GM10847 (cell line): ENCODE measurements around the gene C2orf81.

Experiments
- POLR2A ChIP-seq: IDR thresholded peaks from 2 replicates; pipeline ENCODE4 v1.6.1; 2011; ENCODE audit not compliant: insufficient read length; ENCODE audit errors: extremely low read depth

Gene C2orf81

DNA sequence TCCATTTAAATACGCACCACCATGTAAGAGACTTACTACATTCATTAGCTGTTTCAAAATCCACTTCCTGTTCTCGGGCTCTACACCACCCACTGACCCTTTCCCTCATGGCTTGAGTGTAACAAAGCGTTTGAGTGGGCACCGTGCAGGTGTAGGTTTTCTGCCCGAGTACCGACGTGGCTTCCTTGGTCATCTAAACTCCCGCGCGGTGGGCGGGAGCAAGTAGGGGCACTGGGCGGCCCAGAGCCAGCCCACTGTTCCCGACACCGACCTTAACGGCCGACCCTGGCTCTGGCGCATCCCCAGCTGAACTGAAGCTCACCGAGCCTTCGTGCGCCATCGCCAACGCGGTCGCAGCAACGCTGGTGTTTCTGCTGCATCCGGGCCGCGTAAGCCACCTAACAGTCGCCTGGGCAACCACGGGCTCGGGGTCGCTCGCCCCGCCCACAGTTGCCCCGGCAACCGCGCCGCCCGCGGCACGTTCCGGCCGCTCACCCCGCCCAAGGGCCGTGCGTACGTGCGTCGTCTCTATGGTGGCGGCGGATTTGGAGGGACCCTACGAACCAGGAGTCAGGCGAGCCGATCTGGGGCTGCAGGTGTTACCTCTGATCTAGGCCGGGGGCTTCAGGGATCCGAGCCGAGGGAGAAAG is at the start of gene C2orf81, which contains the start of gene WDR54:
Gene C2orf81, minus strand, starts transcription at position 399 of the 650 bp plus-strand sequence. Its CDS starts 59 bp downstream, at position 340.
Gene WDR54, plus strand, starts transcription at position 510 of the 650 bp plus-strand sequence. CDS start 424 bp downstream, outside the sequence.
- peak; percentile 76 for TF ChIP-seq POLR2A

- TF ChIP-seq POLR2A: no peak
Observed at GRCh38 chr2:74464406-74464805, 43.0 kb upstream of the C2orf81 start.

- no peak for TF ChIP-seq POLR2A
Observed at GRCh38 chr2:74462786-74463105, 41.3 kb upstream of the C2orf81 start.

GRCh38 chr2:74462054-74462785 is 40.8 kb upstream of the C2orf81 start:
- TF ChIP-seq POLR2A: no peak

DNA sequence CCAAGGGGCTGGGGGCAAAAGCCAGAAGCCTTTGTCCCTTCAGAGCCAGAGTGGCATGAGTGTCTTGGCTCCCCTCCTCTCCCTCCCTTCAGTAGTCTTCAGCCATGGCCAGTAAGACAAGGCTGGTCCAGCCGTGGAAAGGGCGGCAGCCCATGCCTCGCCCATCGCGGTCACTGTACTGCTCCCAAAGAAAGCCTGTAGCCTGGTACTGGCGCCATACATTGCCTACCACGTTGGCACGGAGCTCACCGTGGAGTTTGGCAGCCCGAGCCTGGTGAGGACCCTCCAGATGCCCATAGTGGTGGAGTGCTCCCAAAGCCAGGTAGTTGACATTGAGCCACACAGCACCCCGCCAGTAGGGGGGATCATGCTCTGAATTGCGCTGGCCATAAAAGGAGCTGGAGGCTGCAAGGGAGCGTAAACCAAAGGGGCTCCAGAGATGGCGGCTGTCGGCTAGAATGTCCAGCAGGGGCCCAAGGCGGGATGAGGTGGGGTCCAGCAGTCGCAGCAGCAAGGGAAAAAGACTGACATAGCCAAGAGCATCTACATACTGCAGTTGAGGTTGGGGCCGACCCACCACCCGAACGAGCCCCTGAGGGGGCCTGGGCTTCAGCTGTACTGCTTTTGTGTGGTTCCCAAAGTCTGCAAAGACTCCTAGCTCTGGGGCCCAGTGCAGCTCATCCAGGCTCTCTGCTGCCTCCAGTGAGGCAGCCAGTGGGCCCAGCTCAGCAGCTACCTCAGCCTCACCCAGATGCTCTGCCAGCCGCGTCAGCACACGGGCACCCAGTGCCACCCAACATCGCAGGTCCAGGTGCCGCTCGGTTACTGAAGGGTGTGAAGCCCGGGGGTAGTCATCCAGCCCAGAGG is 40.0 kb upstream of the C2orf81 start:
- no peak for TF ChIP-seq POLR2A

DNA sequence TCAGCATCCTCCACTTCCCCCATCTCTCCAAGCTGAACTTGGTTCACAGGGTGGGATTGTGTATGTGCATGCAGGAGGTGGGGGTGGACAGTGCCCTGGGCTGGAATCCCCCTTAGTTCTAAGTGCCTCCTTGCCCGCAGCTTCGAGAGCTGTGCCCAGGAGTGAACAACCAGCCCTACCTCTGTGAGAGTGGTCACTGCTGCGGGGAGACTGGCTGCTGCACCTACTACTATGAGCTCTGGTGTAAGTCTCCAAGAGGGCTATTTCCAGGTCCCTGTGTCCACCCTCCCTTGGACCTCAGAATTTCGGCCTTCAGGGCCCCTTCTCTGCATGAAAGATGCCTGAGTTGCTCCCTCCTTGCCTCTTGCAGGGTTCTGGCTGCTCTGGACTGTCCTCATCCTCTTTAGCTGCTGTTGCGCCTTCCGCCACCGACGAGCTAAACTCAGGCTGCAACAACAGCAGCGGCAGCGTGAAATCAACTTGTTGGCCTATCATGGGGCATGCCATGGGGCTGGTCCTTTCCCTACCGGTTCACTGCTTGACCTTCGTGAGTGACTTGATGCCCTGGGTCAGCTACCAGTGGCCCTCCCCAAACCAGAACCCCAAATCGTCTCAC is 38.2 kb upstream of the C2orf81 start:
- peak; percentile 5 for TF ChIP-seq POLR2A

- TF ChIP-seq POLR2A: no peak
Observed at GRCh38 chr2:74458938-74459363, 37.5 kb upstream of the C2orf81 start.

DNA sequence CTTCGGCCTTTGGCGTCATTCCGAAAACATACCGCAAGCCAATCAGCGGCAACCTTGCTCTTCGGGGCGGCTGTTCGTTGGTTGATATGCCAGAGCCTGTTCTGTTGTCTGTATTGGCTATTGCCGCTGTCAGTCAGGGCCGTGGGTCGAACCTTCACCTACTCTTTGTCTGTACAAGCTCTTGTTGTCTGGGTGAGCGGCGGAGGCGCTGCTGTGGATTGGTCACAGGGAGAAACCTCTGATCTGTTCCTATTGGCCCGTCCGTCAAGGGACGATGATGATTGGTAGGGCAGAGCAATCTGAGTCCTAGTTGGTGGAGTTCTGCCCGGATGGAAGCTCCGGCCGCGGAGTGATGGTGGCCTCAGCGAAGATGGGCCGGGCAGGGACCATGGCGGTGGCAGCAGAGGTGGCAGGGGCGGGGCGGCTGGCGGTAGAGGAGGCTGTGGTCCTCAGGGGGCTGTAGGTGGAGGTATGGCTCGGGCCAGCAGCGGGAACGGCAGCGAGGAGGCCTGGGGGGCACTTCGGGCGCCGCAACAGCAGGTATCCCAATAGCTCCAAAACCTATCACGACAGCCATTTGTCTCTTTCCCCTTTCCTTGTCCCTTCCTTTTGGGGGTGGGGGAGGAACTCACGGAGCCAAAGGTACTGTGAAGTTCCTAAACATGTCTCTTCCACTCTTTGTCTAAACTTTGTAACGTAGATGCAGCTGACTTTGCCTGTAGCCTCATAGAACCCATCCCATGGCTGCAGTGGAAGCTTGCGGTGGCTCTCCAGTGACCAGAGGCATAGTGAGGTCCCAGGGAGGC is 36.9 kb upstream of the C2orf81 start, which contains the start of gene WBP1:
Gene WBP1, plus strand, starts transcription at position 307 of the 806 bp plus-strand sequence. Its CDS starts 165 bp downstream, at position 472.
- peak; percentile 40 for TF ChIP-seq POLR2A

DNA sequence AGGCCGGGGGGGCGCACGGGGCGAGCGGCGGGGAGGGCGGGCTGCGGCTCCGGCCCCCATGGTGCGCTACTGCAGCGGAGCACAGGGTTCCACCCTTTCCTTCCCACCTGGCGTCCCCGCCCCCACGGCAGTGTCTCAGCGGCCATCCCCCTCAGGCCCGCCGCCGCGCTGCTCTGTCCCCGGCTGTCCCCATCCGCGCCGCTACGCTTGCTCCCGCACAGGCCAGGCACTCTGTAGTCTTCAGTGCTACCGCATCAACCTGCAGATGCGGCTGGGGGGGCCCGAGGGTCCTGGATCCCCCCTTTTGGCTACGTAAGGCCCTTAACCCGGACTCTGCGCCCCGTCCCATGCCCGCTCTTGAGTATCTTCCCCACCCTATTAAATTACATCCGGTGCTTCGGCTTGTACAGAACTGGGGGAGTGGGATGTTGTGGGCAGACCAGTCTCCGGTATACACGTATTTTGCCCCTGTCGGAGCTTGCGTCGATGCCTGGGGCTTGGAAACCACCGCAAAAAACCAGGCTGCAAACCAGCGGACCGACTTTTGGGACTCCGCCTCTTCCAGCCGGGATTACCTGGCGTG is 36.2 kb upstream of the C2orf81 start:
- peak; percentile 41 for TF ChIP-seq POLR2A

DNA sequence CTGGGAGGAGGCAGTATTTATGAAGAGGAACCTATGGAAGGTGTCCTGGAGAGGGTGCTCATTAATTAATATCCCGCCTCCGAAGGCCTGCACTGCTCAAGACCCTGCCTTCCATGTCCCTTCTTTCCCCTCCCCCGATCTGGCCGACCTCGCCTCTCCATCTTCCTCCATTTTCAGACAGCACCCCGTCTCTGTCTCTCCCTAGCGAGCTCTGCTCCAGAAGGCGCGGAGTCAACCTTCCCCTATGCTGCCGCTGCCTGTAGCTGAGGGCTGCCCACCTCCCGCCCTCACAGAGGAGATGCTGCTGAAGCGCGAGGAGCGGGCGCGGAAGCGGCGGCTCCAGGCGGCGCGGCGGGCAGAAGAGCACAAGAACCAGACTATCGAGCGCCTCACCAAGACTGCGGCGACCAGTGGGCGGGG is 35.7 kb upstream of the C2orf81 start:
- TF ChIP-seq POLR2A: peak; percentile 40

GRCh38 chr2:74454654-74455511 is 33.5 kb upstream of the C2orf81 start, which contains the start of gene INO80B:
TSS of gene INO80B (plus strand) at chr2:74455087. CDS start at chr2:74455117, 30 bp downstream.
- TF ChIP-seq POLR2A: no peak

DNA sequence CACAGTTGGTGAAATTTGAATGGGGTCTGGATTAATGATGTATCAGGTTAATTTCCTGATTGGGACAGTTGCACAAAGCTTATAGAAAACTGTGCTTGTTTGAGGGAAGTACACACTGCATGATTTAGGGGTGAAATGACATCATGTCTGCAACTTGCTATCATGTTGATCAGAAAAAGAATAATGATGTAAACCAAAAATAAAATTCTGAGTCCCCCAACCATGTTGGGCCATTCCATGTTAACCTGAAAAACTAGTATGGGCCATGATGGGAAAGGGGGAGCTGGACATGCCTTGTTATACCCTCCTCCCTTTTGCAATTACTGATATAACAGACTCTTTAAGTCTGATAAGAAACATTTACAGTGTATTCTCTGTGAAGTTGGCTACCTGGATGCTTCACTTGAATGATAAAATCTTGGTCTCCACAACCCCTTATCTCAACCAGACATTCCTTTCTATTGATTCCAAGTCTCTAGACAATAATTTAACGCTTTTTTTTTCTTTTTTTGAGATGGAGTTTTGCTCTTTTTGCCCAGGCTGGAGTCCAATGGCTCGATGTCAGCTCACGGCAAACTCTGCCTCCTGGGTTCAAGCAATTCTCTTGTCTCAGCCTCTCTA is 29.3 kb upstream of the C2orf81 start:
- no peak for TF ChIP-seq POLR2A

DNA sequence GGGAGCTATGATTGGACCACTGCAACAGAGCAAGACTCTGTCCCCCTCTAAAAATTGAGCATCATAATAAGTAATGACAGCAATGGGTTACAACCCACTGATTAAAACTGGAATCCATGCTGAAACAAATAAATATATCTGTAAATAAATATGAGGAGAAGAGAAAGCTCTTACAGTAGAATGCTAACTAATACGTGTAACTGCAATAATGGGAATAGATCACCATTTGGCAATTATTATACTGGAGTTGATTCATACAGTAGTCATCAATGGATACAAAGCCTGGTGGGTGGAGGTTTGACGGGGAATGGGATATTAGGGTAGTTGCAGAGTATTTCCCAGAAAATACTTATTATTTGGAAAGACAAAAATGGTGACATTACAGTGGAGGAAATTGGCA is 27.4 kb upstream of the C2orf81 start:
- no peak for TF ChIP-seq POLR2A
